ENCODE data around the gene THTPA. TPM values are rescaled to one million over a fixed set of nuclear protein-coding genes. Genes with fewer than 3 reads are reported as not detected.

THTPA gene
- total and polyA plus RNA-seq, 2 of the 13 experiments (the other 11 are each of a cell fraction or from before 2014, with no cell fraction given) = 7.4 to 8.7 TPM

DNA sequence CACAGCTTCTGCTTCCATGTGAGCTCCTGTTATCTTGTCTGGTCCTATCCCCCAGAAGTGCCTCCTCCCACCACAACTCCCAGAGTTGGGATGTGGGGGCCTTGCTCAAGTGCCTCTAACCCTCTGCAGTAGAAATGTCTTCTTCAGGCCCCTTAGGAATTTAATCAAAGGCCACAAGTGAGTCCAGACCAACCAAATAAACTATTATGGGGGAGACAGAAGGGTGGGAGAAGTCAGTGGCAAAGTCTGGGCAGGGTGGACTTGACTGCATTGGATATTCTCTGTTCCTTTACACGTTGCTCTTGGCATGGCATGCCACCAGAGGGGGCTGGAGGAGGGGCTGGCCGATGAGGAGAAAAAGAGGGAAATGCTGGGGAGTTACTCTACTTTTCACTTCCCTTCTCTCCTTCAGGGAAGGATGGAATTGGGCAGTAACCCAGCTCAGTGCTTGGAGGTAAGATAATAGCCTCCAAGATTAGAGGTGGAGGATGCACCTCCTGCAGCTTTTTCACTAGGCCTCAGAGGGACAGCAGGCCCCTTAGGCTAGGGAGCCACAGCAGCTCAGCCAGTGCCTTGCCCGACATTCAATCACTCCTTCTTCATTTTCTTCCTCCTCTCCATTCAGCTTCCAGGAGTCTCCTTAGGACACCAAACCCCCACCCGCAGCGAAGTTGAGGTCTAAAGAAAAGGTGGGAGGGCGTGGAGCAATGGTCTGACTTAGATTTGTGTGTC is 12.7 kb downstream of the THTPA start (continued):
- TF ChIP-seq, protein P1, sequence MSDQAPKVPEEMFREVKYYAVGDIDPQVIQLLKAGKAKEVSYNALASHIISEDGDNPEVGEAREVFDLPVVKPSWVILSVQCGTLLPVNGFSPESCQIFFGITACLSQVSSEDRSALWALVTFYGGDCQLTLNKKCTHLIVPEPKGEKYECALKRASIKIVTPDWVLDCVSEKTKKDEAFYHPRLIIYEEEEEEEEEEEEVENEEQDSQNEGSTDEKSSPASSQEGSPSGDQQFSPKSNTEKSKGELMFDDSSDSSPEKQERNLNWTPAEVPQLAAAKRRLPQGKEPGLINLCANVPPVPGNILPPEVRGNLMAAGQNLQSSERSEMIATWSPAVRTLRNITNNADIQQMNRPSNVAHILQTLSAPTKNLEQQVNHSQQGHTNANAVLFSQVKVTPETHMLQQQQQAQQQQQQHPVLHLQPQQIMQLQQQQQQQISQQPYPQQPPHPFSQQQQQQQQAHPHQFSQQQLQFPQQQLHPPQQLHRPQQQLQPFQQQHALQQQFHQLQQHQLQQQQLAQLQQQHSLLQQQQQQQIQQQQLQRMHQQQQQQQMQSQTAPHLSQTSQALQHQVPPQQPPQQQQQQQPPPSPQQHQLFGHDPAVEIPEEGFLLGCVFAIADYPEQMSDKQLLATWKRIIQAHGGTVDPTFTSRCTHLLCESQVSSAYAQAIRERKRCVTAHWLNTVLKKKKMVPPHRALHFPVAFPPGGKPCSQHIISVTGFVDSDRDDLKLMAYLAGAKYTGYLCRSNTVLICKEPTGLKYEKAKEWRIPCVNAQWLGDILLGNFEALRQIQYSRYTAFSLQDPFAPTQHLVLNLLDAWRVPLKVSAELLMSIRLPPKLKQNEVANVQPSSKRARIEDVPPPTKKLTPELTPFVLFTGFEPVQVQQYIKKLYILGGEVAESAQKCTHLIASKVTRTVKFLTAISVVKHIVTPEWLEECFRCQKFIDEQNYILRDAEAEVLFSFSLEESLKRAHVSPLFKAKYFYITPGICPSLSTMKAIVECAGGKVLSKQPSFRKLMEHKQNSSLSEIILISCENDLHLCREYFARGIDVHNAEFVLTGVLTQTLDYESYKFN (CRISPR knock-in tag; conservative IDR thresholded peaks at IDR 0.05) = peak; percentile 3; the same call in 1 of the 2 replicates
- peak; percentile 28; the same call in 1 of the 2 replicates for TF ChIP-seq ZNF644 (CRISPR knock-in tag; IDR thresholded peaks at IDR 0.05; ENCODE audit: low read depth)
- TF ChIP-seq, protein P2, sequence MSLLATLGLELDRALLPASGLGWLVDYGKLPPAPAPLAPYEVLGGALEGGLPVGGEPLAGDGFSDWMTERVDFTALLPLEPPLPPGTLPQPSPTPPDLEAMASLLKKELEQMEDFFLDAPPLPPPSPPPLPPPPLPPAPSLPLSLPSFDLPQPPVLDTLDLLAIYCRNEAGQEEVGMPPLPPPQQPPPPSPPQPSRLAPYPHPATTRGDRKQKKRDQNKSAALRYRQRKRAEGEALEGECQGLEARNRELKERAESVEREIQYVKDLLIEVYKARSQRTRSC (CRISPR knock-in tag; IDR thresholded peaks at IDR 0.05; ENCODE audit: low read depth) = no peak
- TF ChIP-seq, protein P3, sequence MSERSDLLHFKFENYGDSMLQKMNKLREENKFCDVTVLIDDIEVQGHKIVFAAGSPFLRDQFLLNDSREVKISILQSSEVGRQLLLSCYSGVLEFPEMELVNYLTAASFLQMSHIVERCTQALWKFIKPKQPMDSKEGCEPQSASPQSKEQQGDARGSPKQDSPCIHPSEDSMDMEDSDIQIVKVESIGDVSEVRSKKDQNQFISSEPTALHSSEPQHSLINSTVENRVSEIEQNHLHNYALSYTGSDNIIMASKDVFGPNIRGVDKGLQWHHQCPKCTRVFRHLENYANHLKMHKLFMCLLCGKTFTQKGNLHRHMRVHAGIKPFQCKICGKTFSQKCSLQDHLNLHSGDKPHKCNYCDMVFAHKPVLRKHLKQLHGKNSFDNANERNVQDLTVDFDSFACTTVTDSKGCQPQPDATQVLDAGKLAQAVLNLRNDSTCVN (CRISPR knock-in tag; IDR thresholded peaks at IDR 0.05; ENCODE audit: borderline replicate concordance) = no peak
- TF ChIP-seq HMG20B (CRISPR knock-in tag; conservative IDR thresholded peaks at IDR 0.05) = 0 out of 2 replicates have a peak, but pooled peaks have one; percentile 40
- peak; percentile 46; the same call in 1 of the 2 replicates for TF ChIP-seq ELF3 (CRISPR knock-in tag; IDR thresholded peaks at IDR 0.05)
- TF ChIP-seq MED8 (CRISPR knock-in tag; IDR thresholded peaks at IDR 0.05; ENCODE audit: insufficient replicate concordance) = no peak
- TF ChIP-seq ZFP36 (IDR thresholded peaks at IDR 0.05; ENCODE audit: borderline replicate concordance, low read depth, low read length, partially characterized antibody) = no peak
- TF ChIP-seq THYN1 (CRISPR knock-in tag; IDR thresholded peaks at IDR 0.05; ENCODE audit: borderline replicate concordance, low read depth) = 0 out of 2 replicates have a peak, but pooled peaks have one; percentile 75
- no peak for TF ChIP-seq MATR3 (CRISPR knock-in tag; IDR thresholded peaks at IDR 0.05)
- TF ChIP-seq, protein P4, sequence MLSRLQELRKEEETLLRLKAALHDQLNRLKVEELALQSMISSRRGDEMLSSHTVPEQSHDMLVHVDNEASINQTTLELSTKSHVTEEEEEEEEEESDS (CRISPR knock-in tag; IDR thresholded peaks at IDR 0.05; ENCODE audit: borderline replicate concordance) = 0 out of 2 replicates have a peak, but pooled peaks have one; percentile 68
- 0 out of 2 replicates have a peak, but pooled peaks have one; percentile 57 for TF ChIP-seq SNAPC2 (CRISPR knock-in tag; IDR thresholded peaks at IDR 0.05)
- TF ChIP-seq KAT8 (CRISPR knock-in tag; IDR thresholded peaks at IDR 0.05) = peak; percentile 46; the same call in 1 of the 2 replicates
- peak; percentile 33; the same call in 1 of the 2 replicates for TF ChIP-seq KDM2A (CRISPR knock-in tag; IDR thresholded peaks at IDR 0.05; ENCODE audit: borderline replicate concordance, low read depth)
- TF ChIP-seq RXRA (CRISPR knock-in tag; IDR thresholded peaks at IDR 0.05) = no peak
- TF ChIP-seq, protein P5, sequence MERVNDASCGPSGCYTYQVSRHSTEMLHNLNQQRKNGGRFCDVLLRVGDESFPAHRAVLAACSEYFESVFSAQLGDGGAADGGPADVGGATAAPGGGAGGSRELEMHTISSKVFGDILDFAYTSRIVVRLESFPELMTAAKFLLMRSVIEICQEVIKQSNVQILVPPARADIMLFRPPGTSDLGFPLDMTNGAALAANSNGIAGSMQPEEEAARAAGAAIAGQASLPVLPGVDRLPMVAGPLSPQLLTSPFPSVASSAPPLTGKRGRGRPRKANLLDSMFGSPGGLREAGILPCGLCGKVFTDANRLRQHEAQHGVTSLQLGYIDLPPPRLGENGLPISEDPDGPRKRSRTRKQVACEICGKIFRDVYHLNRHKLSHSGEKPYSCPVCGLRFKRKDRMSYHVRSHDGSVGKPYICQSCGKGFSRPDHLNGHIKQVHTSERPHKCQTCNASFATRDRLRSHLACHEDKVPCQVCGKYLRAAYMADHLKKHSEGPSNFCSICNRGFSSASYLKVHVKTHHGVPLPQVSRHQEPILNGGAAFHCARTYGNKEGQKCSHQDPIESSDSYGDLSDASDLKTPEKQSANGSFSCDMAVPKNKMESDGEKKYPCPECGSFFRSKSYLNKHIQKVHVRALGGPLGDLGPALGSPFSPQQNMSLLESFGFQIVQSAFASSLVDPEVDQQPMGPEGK (CRISPR knock-in tag; IDR thresholded peaks at IDR 0.05) = peak; percentile 37
- no peak for TF ChIP-seq ZNF343 (CRISPR knock-in tag; IDR thresholded peaks at IDR 0.05)
- TF ChIP-seq, protein P6, sequence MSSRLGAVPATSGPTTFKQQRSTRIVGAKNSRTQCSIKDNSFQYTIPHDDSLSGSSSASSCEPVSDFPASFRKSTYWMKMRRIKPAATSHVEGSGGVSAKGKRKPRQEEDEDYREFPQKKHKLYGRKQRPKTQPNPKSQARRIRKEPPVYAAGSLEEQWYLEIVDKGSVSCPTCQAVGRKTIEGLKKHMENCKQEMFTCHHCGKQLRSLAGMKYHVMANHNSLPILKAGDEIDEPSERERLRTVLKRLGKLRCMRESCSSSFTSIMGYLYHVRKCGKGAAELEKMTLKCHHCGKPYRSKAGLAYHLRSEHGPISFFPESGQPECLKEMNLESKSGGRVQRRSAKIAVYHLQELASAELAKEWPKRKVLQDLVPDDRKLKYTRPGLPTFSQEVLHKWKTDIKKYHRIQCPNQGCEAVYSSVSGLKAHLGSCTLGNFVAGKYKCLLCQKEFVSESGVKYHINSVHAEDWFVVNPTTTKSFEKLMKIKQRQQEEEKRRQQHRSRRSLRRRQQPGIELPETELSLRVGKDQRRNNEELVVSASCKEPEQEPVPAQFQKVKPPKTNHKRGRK (CRISPR knock-in tag; IDR thresholded peaks at IDR 0.05) = 0 out of 2 replicates have a peak, but pooled peaks have one; percentile 64
- no peak for TF ChIP-seq KLF16 (CRISPR knock-in tag; IDR thresholded peaks at IDR 0.05)

Data from HepG2 (cell line).